Thyroid gland (tissue), 4 donors: ENCODE measurements around the gene FOXD4L3.
"Not testable (repeated sequence)": the region's sequence is repeated elsewhere in the genome, so short reads cannot be mapped to it uniquely, and the experiment has no call there.

Experiments
- CTCF ChIP-seq, 6 experiments: fragments of 200-600 bp in 3 of 6; fragments of 450-650 bp in 3 of 6; sonication (generic) in 3 of 6; IDR thresholded peaks; one replicate each; pipeline ENCODE4 v1.5.1; 2016 to 2019; ENCODE audit warnings: antibody characterized with exemption in 6 of 6, mild to moderate bottlenecking in 2 of 6, inconsistent platforms in 1 of 6, moderate library complexity in 1 of 6
- POLR2A ChIP-seq, 2 donors: fragments of 450-650 bp; IDR thresholded peaks; one replicate each; pipeline ENCODE4 v1.6.1; 2017; ENCODE audit warnings: antibody characterized with exemption in 2 of 2, mild to moderate bottlenecking in 2 of 2, moderate library complexity in 1 of 2

DNA sequence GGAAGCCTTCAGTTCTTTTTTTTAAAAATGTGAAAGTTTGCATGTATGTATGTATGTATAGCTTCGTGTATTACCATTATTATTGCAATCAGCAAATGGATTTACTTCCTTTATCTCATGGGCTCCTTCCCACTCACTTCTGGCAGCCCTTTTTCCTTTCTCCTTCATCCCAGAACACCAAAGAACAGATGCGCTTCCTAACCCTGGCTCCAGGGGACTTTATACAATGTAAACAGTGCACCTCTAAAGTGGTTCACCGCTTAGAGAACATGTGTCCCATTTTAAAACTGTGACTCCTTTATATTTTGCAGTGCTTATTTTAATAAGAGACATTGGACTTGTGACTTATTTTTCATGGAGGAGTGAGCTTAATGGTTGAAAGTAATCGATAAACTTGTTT is 40.6 kb downstream of the FOXD4L3 start:
- TF ChIP-seq CTCF, POLR2A (IDR thresholded peaks at IDR 0.05): not testable (repeated sequence)
